CD4-positive, alpha-beta T cell treated with Interleukin-2 at 100 ng/mL for 4 hours (primary cell): ENCODE measurements around the gene OR10H5.

Source experiments
- DNase-seq: peaks from one replicate; pipeline ENCODE4 v3.0.0-alpha.2; 2020; ENCODE audit warnings: low spot score

Gene OR10H5

DNA sequence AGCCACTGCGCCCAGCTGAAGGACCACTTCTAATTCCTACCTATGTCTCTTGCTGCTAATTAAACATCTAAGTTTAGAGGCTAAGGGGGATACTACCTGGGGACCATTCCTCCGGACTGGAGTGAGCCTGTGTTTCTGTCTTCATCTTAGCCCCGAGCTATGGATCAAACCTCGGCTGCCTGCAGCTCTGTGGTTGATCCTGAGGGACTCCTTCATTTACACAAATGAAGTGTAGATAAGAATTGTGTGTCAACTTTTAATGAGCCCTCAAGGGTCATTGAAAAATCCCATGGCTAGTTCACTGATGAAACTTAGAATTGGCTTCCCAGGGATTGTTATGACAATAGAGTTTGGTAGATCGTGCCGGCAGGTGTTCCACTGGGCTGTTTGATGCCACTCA, 59.5 kb downstream of the OR10H5 start:
- DNase-seq, result no peak

GRCh38 chr19:15850385-15850784, 62.9 kb downstream of the OR10H5 start:
- no peak for DNase-seq
